Pericardium fibroblast (primary cell): ENCODE data around the gene MTX2. TPM values are rescaled to one million over a fixed set of nuclear protein-coding genes. Genes with fewer than 3 reads are reported as not detected.

Experiments
- total RNA-seq: library from RNA; depleted of rRNA; stranded (reverse); fragments of >200 nt; gene quantifications from 2 replicates; pipeline ENCODE4 v1.2.3, GENCODE V29; 2015

MTX2 gene
- total RNA-seq, result 30.9 and 37.3 TPM in 2 replicates

DNA sequence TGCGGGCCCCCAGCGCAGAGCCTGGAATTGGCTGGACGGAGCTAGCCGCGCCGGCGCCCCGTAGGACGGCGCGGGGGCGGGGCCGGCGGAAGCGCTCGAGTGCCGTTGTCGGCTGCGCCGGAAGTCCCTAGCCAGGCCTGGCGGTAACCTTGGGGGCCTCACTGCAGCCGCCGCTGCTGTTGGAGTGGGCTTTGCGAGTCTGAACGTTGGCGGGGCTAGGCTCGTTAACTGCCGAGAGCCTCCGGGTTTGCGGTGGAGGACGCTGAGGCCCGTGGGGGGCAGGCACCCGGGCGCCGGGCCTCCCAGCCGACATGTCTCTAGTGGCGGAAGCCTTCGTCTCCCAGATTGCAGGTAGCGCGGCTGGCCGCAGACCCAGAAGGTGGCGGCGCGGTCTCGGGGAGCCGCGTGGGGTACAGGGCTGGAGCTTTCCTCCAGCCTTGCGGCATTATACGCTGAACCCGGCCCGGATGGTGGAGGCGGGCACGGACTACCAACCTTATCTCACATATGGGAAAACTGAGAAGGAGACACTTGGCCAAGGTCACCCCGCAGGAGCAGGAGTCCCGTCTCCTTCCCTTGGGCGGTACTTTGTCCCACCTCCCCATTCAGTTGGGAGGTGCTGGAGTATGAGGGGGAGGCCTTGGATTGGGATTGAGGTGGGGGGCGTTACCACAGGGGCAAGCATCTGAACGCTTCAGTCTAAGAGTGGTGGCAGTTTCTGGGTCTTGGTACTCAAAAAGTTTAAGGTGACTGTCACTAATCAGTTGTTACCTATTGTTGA is at the start of gene MTX2:
Gene MTX2 (plus strand): TSS at position 124 of the 781 bp plus-strand sequence. CDS start 188 bp downstream, at position 312.

Other genes with a start within 250 kb of the MTX2 start
- gene EVX2, start 185.5 kb upstream of the MTX2 start, total RNA-seq, result 0.09 TPM in 1 of 2 replicates, not detected in the other
- gene HOXD13, start 176.7 kb upstream of the MTX2 start, total RNA-seq, result not detected in 2 replicates
- not detected in 2 replicates for gene HOXD12, start 169.6 kb upstream of the MTX2 start, total RNA-seq
- not detected in 2 replicates for gene HOXD11, start 162.2 kb upstream of the MTX2 start, total RNA-seq
- gene HOXD10, start 152.7 kb upstream of the MTX2 start, total RNA-seq, result not detected in 2 replicates
- 0.09 TPM in 1 of 2 replicates, not detected in the other for gene HOXD9, start 146.7 kb upstream of the MTX2 start, total RNA-seq
- 1.2 and 5.0 TPM in 2 replicates for gene HOXD8, start 139.7 kb upstream of the MTX2 start, total RNA-seq
- 0.12 and 2.7 TPM in 2 replicates for gene HOXD4, start 117.9 kb upstream of the MTX2 start, total RNA-seq
- gene HOXD3, start 112.1 kb upstream of the MTX2 start, total RNA-seq, result 0.09 and 0.82 TPM in 2 replicates
- not detected in 2 replicates for gene HOXD1, start 80.8 kb upstream of the MTX2 start, total RNA-seq